A549 (cell line): ENCODE results near the gene ELOVL5. TPM values are rescaled to one million over a fixed set of nuclear protein-coding genes. Genes with fewer than 3 reads are reported as not detected.
A peak's percentile ranks its signal among the peaks of the same experiment; 100 is the strongest.

Experiments used
- ATAC-seq, 2 experiments: fragments of 200-7000 bp in 1 of 2; fragments of >200 bp in 1 of 2; cut with Nextera tagmentation in 1 of 2; cut with Tn5 transposase in 1 of 2; 3 replicates each; pipeline versions ENCODE4 v1.8.0 to v1.9.1; 2018 to 2020; ENCODE audit warnings: mild to moderate bottlenecking in 1 of 2, moderate library complexity in 1 of 2
- CTCF ChIA-PET: fragments of 300-600 bp; sonication (Branson Sonifier 250); formaldehyde crosslinking; extraction: SDS; loops from one replicate; lab custom pipeline; 2021; ENCODE audit warnings: antibody characterized with exemption, inconsistent platforms; lab: Yijun Ruan, JAX
- POLR2A ChIA-PET: fragments of 350-600 bp; formaldehyde crosslinking; extraction: SDS; loops from one replicate; lab custom pipeline; 2021; ENCODE audit warnings: antibody characterized with exemption, inconsistent platforms; lab: Yijun Ruan, JAX
- DNase-seq, 2 experiments: peaks; one replicate each; pipeline versions ENCODE4 v3.0.0 to v3.0.0-alpha.2; 2011 to 2016; ENCODE audit warnings: low read depth in 1 of 2, low spot score in 1 of 2
- FAIRE-seq: peaks from 2 replicates; lab custom pipeline; 2011; peaks lifted over from hg19 to GRCh38; lab: Jason Lieb, UNC
- H3K27ac ChIP-seq, 2 experiments: fragments of >200 bp; sonication (Bioruptor Twin); formaldehyde crosslinking; 3 replicates each; pipeline ENCODE4 v1.5.1; 2016 to 2017
- H3K4me1 ChIP-seq: fragments of >200 bp; sonication (Bioruptor Twin); formaldehyde crosslinking; 3 replicates; pipeline ENCODE4 v1.6.1; 2016
- H3K4me2 ChIP-seq: fragments of >200 bp; sonication (Bioruptor Twin); formaldehyde crosslinking; 3 replicates; pipeline ENCODE4 v1.6.1; 2016
- H3K4me3 ChIP-seq: fragments of >200 bp; sonication (Bioruptor Twin); formaldehyde crosslinking; 3 replicates; pipeline ENCODE4 v1.5.1; 2016
- H3K9me3 ChIP-seq: fragments of >200 bp; sonication (Bioruptor Twin); formaldehyde crosslinking; 3 replicates; pipeline ENCODE4 v1.6.1; 2016
- BCL3 ChIP-seq: fragments of >200 bp; sonication (Bioruptor Twin); formaldehyde crosslinking; IDR thresholded peaks from 3 replicates; pipeline ENCODE4 v1.6.1; 2016
- BHLHE40 ChIP-seq: IDR thresholded peaks from 2 replicates; pipeline ENCODE4 v1.6.1; 2012; ENCODE audit warnings: low read depth, low read length, inconsistent platforms
- CBX8 ChIP-seq: fragments of 200-600 bp; sonication (generic); IDR thresholded peaks from 2 replicates; pipeline ENCODE4 v1.6.1; 2016
- CTCF ChIP-seq: fragments of >200 bp; sonication (Bioruptor Twin); formaldehyde crosslinking; IDR thresholded peaks from 3 replicates; pipeline ENCODE4 v1.5.1; 2016
- EHF ChIP-seq: fragments of 250-450 bp; sonication (Bioruptor Pico); IDR thresholded peaks from 2 replicates; pipeline ENCODE4 v1.5.0; 2020; ENCODE audit warnings: mild to moderate bottlenecking
- EP300 ChIP-seq, 2 experiments: fragments of >200 bp; sonication (Bioruptor Twin); formaldehyde crosslinking; IDR thresholded peaks; 2 replicates in 1 of 2; 3 replicates in 1 of 2; pipeline ENCODE4 v1.6.1; 2016 to 2017
- FOXS1 ChIP-seq: fragments of 250-450 bp; sonication (Bioruptor Pico); IDR thresholded peaks from 2 replicates; pipeline ENCODE4 v1.5.0; 2020; ENCODE audit warnings: mild to moderate bottlenecking, moderate library complexity
- HDAC2 ChIP-seq: fragments of 200-600 bp; sonication (generic); IDR thresholded peaks from 2 replicates; pipeline ENCODE4 v1.6.1; 2016
- HES2 ChIP-seq: fragments of >200 bp; sonication (Bioruptor Twin); formaldehyde crosslinking; IDR thresholded peaks from 2 replicates; pipeline ENCODE4 v1.6.1; 2016
- HEYL ChIP-seq: fragments of 250-450 bp; sonication (Bioruptor Pico); IDR thresholded peaks from 2 replicates; pipeline ENCODE4 v1.8.0; 2021; ENCODE audit warnings: mild to moderate bottlenecking, moderate library complexity
- HOXB13 ChIP-seq: fragments of 250-450 bp; sonication (Bioruptor Pico); IDR thresholded peaks from 2 replicates; pipeline ENCODE4 v1.5.0; 2020; ENCODE audit warnings: low read depth, mild to moderate bottlenecking, moderate library complexity
- HOXB5 ChIP-seq: fragments of 250-450 bp; sonication (Bioruptor Pico); IDR thresholded peaks from 2 replicates; pipeline ENCODE4 v1.5.0; 2020; ENCODE audit warnings: mild to moderate bottlenecking, moderate library complexity
- JUNB ChIP-seq: fragments of >200 bp; sonication (Bioruptor Twin); formaldehyde crosslinking; IDR thresholded peaks from 2 replicates; pipeline ENCODE4 v1.6.1; 2016
- KDM1A ChIP-seq: fragments of 200-600 bp; sonication (generic); IDR thresholded peaks from 2 replicates; pipeline ENCODE4 v1.6.1; 2016; ENCODE audit warnings: low read depth, mild to moderate bottlenecking
- POLR2A ChIP-seq: IDR thresholded peaks from 2 replicates; pipeline ENCODE4 v1.6.1; 2012; ENCODE audit warnings: mild to moderate bottlenecking, low read length
- POLR2AphosphoS2 ChIP-seq: conservative IDR thresholded peaks from 2 replicates; pipeline ENCODE4 v1.6.1; 2012; ENCODE audit warnings: low read length, improper control_type of control experiment, inconsistent platforms
- RCOR1 ChIP-seq: fragments of 150-350 bp; IDR thresholded peaks from 2 replicates; pipeline ENCODE4 v1.6.1; 2014; ENCODE audit warnings: antibody characterized with exemption, low read length, low read depth
- REST ChIP-seq: fragments of 200-600 bp; sonication (generic); IDR thresholded peaks from 2 replicates; pipeline ENCODE4 v1.6.1; 2016; ENCODE audit warnings: antibody characterized with exemption, mild to moderate bottlenecking, moderate library complexity
- RFX5 ChIP-seq: fragments of 450-650 bp; IDR thresholded peaks from 2 replicates; pipeline ENCODE4 v1.7.1; 2014; ENCODE audit warnings: antibody characterized with exemption, mild to moderate bottlenecking, moderate library complexity
- RNF2 ChIP-seq: fragments of 200-600 bp; sonication (generic); IDR thresholded peaks from 2 replicates; pipeline ENCODE4 v1.6.1; 2016; ENCODE audit warnings: low read depth, mild to moderate bottlenecking, antibody characterized with exemption, moderate library complexity, borderline replicate concordance
- SMC3 ChIP-seq: fragments of >200 bp; sonication (Bioruptor Twin); formaldehyde crosslinking; IDR thresholded peaks from 3 replicates; pipeline ENCODE4 v1.6.1; 2018; ENCODE audit warnings: inconsistent platforms
- SREBF2 ChIP-seq: fragments of 450-650 bp; IDR thresholded peaks from 2 replicates; pipeline ENCODE4 v1.6.1; 2014; ENCODE audit warnings: mild to moderate bottlenecking, moderate library complexity
- ZC3H11A ChIP-seq: fragments of 450-650 bp; IDR thresholded peaks from 2 replicates; pipeline ENCODE4 v1.6.1; 2014; ENCODE audit warnings: antibody characterized with exemption, mild to moderate bottlenecking
- ZNF302 ChIP-seq: fragments of 250-450 bp; sonication (Bioruptor Pico); IDR thresholded peaks from 2 replicates; pipeline ENCODE4 v1.9.0; 2021; ENCODE audit warnings: inconsistent platforms, mild to moderate bottlenecking, moderate library complexity
- ZSCAN20 ChIP-seq: fragments of 250-450 bp; sonication (Bioruptor Pico); IDR thresholded peaks from 2 replicates; pipeline ENCODE4 v1.8.0; 2022; ENCODE audit warnings: mild to moderate bottlenecking, moderate library complexity
- WGBS: methylation state at CpG from one replicate; pipeline ENCODE4 v1.1.6; 2017; ENCODE audit errors: missing lambda C conversion rate; 5-methylcytosine and 5-hydroxymethylcytosine counted together
- polyA plus RNA-seq, 4 experiments: library from polyadenylated mRNA; depleted of rRNA in 3 of 4; stranded (reverse); fragments of >200 nt; fragmentation: RNase III in 1 of 4; extraction: RNeasy Plus Mini Kit Qiagen cat#74134 plus additional on column Dnase treatment in 1 of 4; gene quantifications; 2 replicates in 3 of 4; 3 replicates in 1 of 4; pipeline ENCODE4 v1.2.3, GENCODE V29; 2011 to 2017

The ELOVL5 gene
- polyA plus RNA-seq, 2 of the 4 experiments (the other 2 are of a cell fraction) = 90.9 to 95.4 TPM

- Histone ChIP-seq H3K4me1 (peaks cover 39% of the 10 kb centered on the region), H3K9me3 (no peaks in the 10 kb centered on the region), H3K4me2 (0 out of 3 replicates have a peak overlapping the region, but pooled peaks have one; percentile 20), H3K27ac (peak overlapping the region; percentile 8 to 98; a peak in 4 of 6 replicates), H3K4me3 (no peak overlapping the region)
- TF ChIP-seq CBX8 (no peak), BHLHE40 (no peak), BCL3 (no peak), SREBF2 (no peak), POLR2AphosphoS2 (no peak), FOXS1 (CRISPR knock-in tag) (no peak), JUNB (no peak), CTCF (no peak), SMC3 (no peak), POLR2A (no peak), HOXB5 (CRISPR knock-in tag) (no peak), ZC3H11A (no peak), EP300 (IDR thresholded peaks at IDR 0.05) (no peak), HDAC2 (no peak), HEYL (CRISPR knock-in tag) (no peak), RCOR1 (no peak), EHF (CRISPR knock-in tag) (no peak)
- DNase-seq (peak in 1 of 2 experiments; percentile 27), ATAC-seq (no peak), FAIRE-seq (no peak)
- ChIA-PET CTCF (no interaction called here), POLR2A (no interaction called here)
- 73% methylated on average over 4 of the region's 4 CpGs for WGBS
Observed at GRCh38 chr6:53361549-53362031, 12.8 kb upstream of the ELOVL5 start.

- ATAC-seq = no peak; a peak in 1 of 6 replicates
- H3K4me3 ChIP-seq = peak overlapping the region; percentile 44
- peak overlapping the region; percentile 66 for H3K4me2 ChIP-seq
- FAIRE-seq = no peak
- TF ChIP-seq ZC3H11A = no peak
- no peak for TF ChIP-seq BCL3
- TF ChIP-seq HOXB5 (CRISPR knock-in tag) = no peak
- no peak for TF ChIP-seq RNF2
- no peak for TF ChIP-seq KDM1A
- TF ChIP-seq RFX5 = no peak
- no peak for TF ChIP-seq REST
- TF ChIP-seq FOXS1 (CRISPR knock-in tag) = no peak
- no peak for TF ChIP-seq HDAC2
- no peak for TF ChIP-seq ZSCAN20 (CRISPR knock-in tag)
- no peak for TF ChIP-seq HOXB13 (CRISPR knock-in tag)
- no peak for TF ChIP-seq ZNF302
- no peak for TF ChIP-seq HEYL (CRISPR knock-in tag)
- no peak for TF ChIP-seq HES2
- ChIA-PET POLR2A (interaction anchor here (0.7 to 1.4 kb wide), 10 partner anchors 9 to 434 kb away, joined by 3 to 21 read pairs (median 6); partner anchors contain the start of gene ELOVL5), CTCF (interaction anchor here (0.6 to 1.6 kb wide), 3 partner anchors 13 to 188 kb away, joined by 3 to 8 read pairs (median 3); no protein-coding TSS in a partner anchor)
- H3K27ac ChIP-seq = peak overlapping the region; percentile 95 to 98
- DNase-seq = peak; percentile 19 to 32
- H3K9me3 ChIP-seq = no peaks in the 10 kb centered on the region
- H3K4me1 ChIP-seq = peaks cover 39% of the 10 kb centered on the region
- WGBS = 57% methylated on average over 10 of the region's 10 CpGs
Observed at GRCh38 chr6:53360093-53360912, 11.6 kb upstream of the ELOVL5 start.
